ENCODE data around the gene PPARD. TPM values are rescaled to one million over a fixed set of nuclear protein-coding genes. Genes with fewer than 3 reads are reported as not detected.

PPARD gene
- total and polyA plus RNA-seq, 2 of the 13 experiments (the other 11 are each of a cell fraction or from before 2014, with no cell fraction given) = 6.1 to 13.3 TPM

DNA sequence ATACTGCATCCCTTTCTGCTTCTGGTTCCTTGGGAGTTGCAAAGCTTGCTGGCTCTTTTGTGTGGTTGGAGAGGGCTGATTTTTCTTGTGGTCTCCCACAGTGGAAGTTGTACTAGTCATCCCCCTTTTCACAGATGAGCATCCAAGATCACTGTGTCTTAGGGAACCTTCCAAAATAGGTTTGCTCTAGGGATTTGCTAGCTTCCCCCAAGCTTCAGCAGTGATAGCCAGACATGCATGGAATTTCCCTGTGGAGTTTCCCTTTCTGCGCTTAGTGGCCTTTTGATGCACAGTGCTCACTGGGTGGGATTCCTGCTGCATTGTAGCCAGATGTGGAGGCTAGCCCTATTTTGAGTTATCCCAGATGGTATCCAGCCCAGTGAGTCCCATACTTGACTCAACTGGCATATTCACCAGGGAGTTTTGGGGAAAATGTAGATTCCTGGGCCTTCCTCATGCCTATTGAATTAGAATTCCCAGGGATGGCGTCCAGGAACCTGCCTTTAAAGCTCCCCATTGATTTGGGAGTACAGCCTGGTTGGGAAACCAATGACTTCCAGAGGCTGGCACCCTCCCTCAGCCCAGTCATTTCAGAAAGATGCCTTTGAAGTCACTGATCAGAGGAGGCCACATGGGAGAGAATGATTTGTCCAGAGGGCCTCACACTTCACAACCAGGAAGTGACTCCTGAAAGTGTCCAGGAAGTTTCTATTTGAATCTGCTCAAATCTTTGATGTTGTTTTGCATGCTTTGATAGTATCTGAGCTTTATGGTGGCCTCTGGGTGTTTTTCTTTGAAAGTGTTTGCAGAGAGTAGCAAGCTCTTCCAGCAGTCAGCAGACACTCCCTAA lies 25.9 kb downstream of the PPARD start (continued):
- TF ChIP-seq ZBTB43 (CRISPR knock-in tag; conservative IDR thresholded peaks at IDR 0.05) (peak; percentile 44; the same call in 1 of the 2 replicates), RBM39 (IDR thresholded peaks at IDR 0.05; ENCODE audit: low read depth, low read length, poor library complexity, severe bottlenecking) (no peak), EP300 (IDR thresholded peaks at IDR 0.05; ENCODE audit: low read depth in 2 of 2, low read length in 2 of 2) (peak in 1 of 2 experiments; percentile 85; a peak in 2 of 4 replicates), EP300 (CRISPR knock-in tag; IDR thresholded peaks at IDR 0.05; ENCODE audit: borderline replicate concordance) (peak; percentile 79; the same call in 1 of the 2 replicates), ATF7-NPFF (CRISPR knock-in tag; IDR thresholded peaks at IDR 0.05; ENCODE audit: low read depth) (no peak), AHDC1 (CRISPR knock-in tag; IDR thresholded peaks at IDR 0.05; ENCODE audit: borderline replicate concordance) (peak; percentile 76; the same call in 1 of the 2 replicates), ZBTB38 (CRISPR knock-in tag; IDR thresholded peaks at IDR 0.05) (no peak), ZNF343 (CRISPR knock-in tag; IDR thresholded peaks at IDR 0.05) (no peak), ZNF251 (CRISPR knock-in tag; IDR thresholded peaks at IDR 0.05) (no peak), ZNF772 (CRISPR knock-in tag; IDR thresholded peaks at IDR 0.05) (no peak), PHF5A (CRISPR knock-in tag; IDR thresholded peaks at IDR 0.05; ENCODE audit: low read depth, unreplicated experiment) (no peak), BCL3 (CRISPR knock-in tag; IDR thresholded peaks at IDR 0.05) (no peak), SNAPC2 (CRISPR knock-in tag; IDR thresholded peaks at IDR 0.05) (no peak; the same call in 1 of the 2 replicates), SCMH1 (CRISPR knock-in tag; IDR thresholded peaks at IDR 0.05; ENCODE audit: borderline replicate concordance) (no peak), ZNF317 (CRISPR knock-in tag; IDR thresholded peaks at IDR 0.05) (no peak), ZNF530 (CRISPR knock-in tag; IDR thresholded peaks at IDR 0.05; ENCODE audit: low read depth) (no peak), RFX5 (IDR thresholded peaks at IDR 0.05; ENCODE audit: low read depth, low read length) (no peak)
- TF ChIP-seq, protein P1, sequence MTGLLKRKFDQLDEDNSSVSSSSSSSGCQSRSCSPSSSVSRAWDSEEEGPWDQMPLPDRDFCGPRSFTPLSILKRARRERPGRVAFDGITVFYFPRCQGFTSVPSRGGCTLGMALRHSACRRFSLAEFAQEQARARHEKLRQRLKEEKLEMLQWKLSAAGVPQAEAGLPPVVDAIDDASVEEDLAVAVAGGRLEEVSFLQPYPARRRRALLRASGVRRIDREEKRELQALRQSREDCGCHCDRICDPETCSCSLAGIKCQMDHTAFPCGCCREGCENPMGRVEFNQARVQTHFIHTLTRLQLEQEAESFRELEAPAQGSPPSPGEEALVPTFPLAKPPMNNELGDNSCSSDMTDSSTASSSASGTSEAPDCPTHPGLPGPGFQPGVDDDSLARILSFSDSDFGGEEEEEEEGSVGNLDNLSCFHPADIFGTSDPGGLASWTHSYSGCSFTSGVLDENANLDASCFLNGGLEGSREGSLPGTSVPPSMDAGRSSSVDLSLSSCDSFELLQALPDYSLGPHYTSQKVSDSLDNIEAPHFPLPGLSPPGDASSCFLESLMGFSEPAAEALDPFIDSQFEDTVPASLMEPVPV (CRISPR knock-in tag; IDR thresholded peaks at IDR 0.05) = no peak

Data from HepG2 (cell line).